Measurements from ENCODE around the gene TMA7B. TPM values are rescaled to one million over a fixed set of nuclear protein-coding genes. Genes with fewer than 3 reads are reported as not detected.

Gene TMA7B
- total and polyA plus RNA-seq, 10 donors, result 0.29 to 4.2 (median 2.5) TPM

DNA sequence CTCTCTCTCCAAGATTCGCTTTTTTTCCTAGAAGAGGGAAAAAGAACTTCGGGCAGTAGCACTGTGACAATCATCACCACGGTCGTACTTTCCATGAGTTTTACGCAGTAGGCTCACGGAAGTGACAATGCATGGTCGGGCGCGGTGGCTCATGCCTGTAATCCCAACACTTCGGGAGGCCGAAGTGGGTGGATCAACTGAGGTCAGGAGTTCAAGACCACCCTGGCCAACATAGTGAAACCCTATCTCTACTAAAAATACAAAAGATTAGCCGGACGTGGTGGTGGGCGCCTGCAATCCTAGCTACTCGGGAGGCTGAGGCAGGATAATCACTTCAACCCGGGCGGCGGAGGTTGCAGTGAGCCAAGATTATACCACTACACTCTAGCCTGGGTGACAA lies 35.9 kb upstream of the TMA7B start:
- no peak for TF ChIP-seq CTCF (IDR thresholded peaks at IDR 0.05 in 8 of 11, conservative IDR thresholded peaks at IDR 0.05 in 3 of 11)
- no peak for TF ChIP-seq POLR2A (IDR thresholded peaks at IDR 0.05)
- DNase-seq, result no peak
- Histone ChIP-seq H3K4me1 (peaks cover 4 to 98% (median 37%) of the 10 kb centered on the region in 6 donors), H3K4me3 (no peak overlapping the region), H3K27me3 (replicated peaks in 1 of 7) (no peaks in the 10 kb centered on the region), H3K36me3 (no peaks in the 10 kb centered on the region), H3K27ac (peak overlapping the region in 1 of 8 donors; percentile 15), H3K9me3 (no peaks in the 10 kb centered on the region)
- WGBS, 5 donors, result 92 to 96% (median 93%) methylated on average over 18 of the region's 18 CpGs
- intact Hi-C loops (cut with DNase I; ENCODE audit: low total_unique reads), result no loop called here

GRCh38 chr22:39925273-39925672 lies 34.9 kb upstream of the TMA7B start:
- DNase-seq, result no peak
- WGBS, 5 donors, result 80 to 94% (median 86%) methylated on average over 2 of the region's 2 CpGs
- H3K27ac ChIP-seq, result peak overlapping the region in 2 of 8 donors; percentile 3 to 50

GRCh38 chr22:39925909-39926679 lies 34.1 kb upstream of the TMA7B start:
- TF ChIP-seq CTCF (IDR thresholded peaks at IDR 0.05 in 8 of 11, conservative IDR thresholded peaks at IDR 0.05 in 3 of 11) (no peak), POLR2A (IDR thresholded peaks at IDR 0.05) (no peak), POLR2AphosphoS5 (IDR thresholded peaks at IDR 0.05) (no peak)
- intact Hi-C loops (cut with DNase I; ENCODE audit: low total_unique reads), result no loop called here
- Histone ChIP-seq H3K4me3 (peak overlapping the region in 4 of 8 donors; percentile 4 to 51 (median 12)), H3K9me3 (no peaks in the 10 kb centered on the region), H3K27me3 (replicated peaks in 1 of 7) (no peaks in the 10 kb centered on the region), H3K36me3 (no peaks in the 10 kb centered on the region), H3K27ac (peak overlapping the region in 3 of 8 donors; percentile 15 to 56 (median 40)), H3K4me1 (peaks cover 0 to 100% (median 44%) of the 10 kb centered on the region in 6 donors)
- WGBS, 5 donors, result 48 to 59% (median 58%) methylated on average over 8 of the region's 8 CpGs
- DNase-seq, result no peak

More at GRCh38 chr22:39925273-39925672, 34.9 kb upstream of the TMA7B start:
- TF ChIP-seq CTCF (IDR thresholded peaks at IDR 0.05 in 8 of 11, conservative IDR thresholded peaks at IDR 0.05 in 3 of 11) (no peak), POLR2A (IDR thresholded peaks at IDR 0.05) (no peak), POLR2AphosphoS5 (IDR thresholded peaks at IDR 0.05) (no peak)
- Histone ChIP-seq H3K4me1 (peaks cover 0 to 98% (median 38%) of the 10 kb centered on the region in 6 donors), H3K4me3 (no peak overlapping the region), H3K9me3 (no peaks in the 10 kb centered on the region), H3K27me3 (replicated peaks in 1 of 7) (no peaks in the 10 kb centered on the region), H3K36me3 (no peaks in the 10 kb centered on the region)
- intact Hi-C loops (cut with DNase I; ENCODE audit: low total_unique reads), result no loop called here

- no peak for DNase-seq
- no peaks in the 10 kb centered on the region for H3K9me3 ChIP-seq
- intact Hi-C loops (cut with DNase I; ENCODE audit: low total_unique reads), result no loop called here
- no peaks in the 10 kb centered on the region for H3K36me3 ChIP-seq
- H3K4me1 ChIP-seq, result peaks cover 0 to 100% (median 51%) of the 10 kb centered on the region in 6 donors
- WGBS, 5 donors, result 70 to 84% (median 76%) methylated on average over 5 of the region's 5 CpGs
- H3K27me3 ChIP-seq (replicated peaks in 1 of 7), result no peaks in the 10 kb centered on the region
- TF ChIP-seq CTCF (IDR thresholded peaks at IDR 0.05 in 8 of 11, conservative IDR thresholded peaks at IDR 0.05 in 3 of 11) (no peak), POLR2AphosphoS5 (IDR thresholded peaks at IDR 0.05) (no peak)
- peak overlapping the region in 4 of 8 donors; percentile 4 to 51 (median 12) for H3K4me3 ChIP-seq
- H3K27ac ChIP-seq, result peak overlapping the region in 4 of 8 donors; percentile 3 to 56 (median 28)
Observed at GRCh38 chr22:39926753-39927152, 33.4 kb upstream of the TMA7B start.
